Natural killer cell treated with Interleukin-12 subunit alpha and Interleukin-12 subunit beta and Interleukin-15 and Interleukin-18, amount 100 ng/mL, for 72 hours (primary cell): ENCODE results near the gene SIGLEC15. TPM values are rescaled to one million over a fixed set of nuclear protein-coding genes. Genes with fewer than 3 reads are reported as not detected.
"Not testable (repeated sequence)": the region's sequence is repeated elsewhere in the genome, so short reads cannot be mapped to it uniquely, and the experiment has no call there.

Source experiments
- ATAC-seq, 2 donors: fragments of 150-1000 bp; cut with Tn5 transposase in 1 of 2; sonication (Bioruptor Pico), chemical (Tn5 transposase) in 1 of 2; 2 replicates each; pipeline ENCODE4 v1.10.0; 2021
- DNase-seq: peaks from one replicate; pipeline ENCODE4 v3.0.0; 2022; ENCODE audit warnings: low spot score
- H3K27ac Mint-ChIP-seq, 2 donors: 1 replicate in 1 of 2; 2 replicates in 1 of 2; pipeline ENCODE4 v1.8.0; 2022; ENCODE audit warnings: mixed read lengths in 2 of 2, mild to moderate bottlenecking in 1 of 2, moderate library complexity in 1 of 2
- H3K27me3 Mint-ChIP-seq, 2 donors: 1 replicate in 1 of 2; 2 replicates in 1 of 2; pipeline ENCODE4 v1.8.0; 2022; ENCODE audit warnings: mixed read lengths in 2 of 2
- H3K36me3 Mint-ChIP-seq: one replicate; pipeline ENCODE4 v1.8.0; 2022; ENCODE audit warnings: mixed read lengths
- H3K4me1 Mint-ChIP-seq, 2 donors: 1 replicate in 1 of 2; 2 replicates in 1 of 2; pipeline ENCODE4 v1.8.0; 2022; ENCODE audit warnings: low read depth in 2 of 2, mixed read lengths in 2 of 2, mild to moderate bottlenecking in 1 of 2
- H3K4me3 Mint-ChIP-seq: one replicate; pipeline ENCODE4 v1.8.0; 2022; ENCODE audit warnings: mixed read lengths
- H3K9me3 Mint-ChIP-seq: 2 replicates; pipeline ENCODE4 v1.8.0; 2022; ENCODE audit warnings: mixed read lengths
- total RNA-seq, 2 donors: library from RNA; stranded (reverse); gene quantifications; one replicate each; pipeline ENCODE4 v1.2.3, GENCODE V29; 2022

Gene SIGLEC15
- total RNA-seq, 2 donors from 2014 or later, result not detected

- peaks cover 2 to 5% of the 10 kb centered on the region in 2 donors for H3K27me3 Mint-ChIP-seq
- ATAC-seq, result no peak
- H3K27ac Mint-ChIP-seq, result no peak overlapping the region
- H3K9me3 Mint-ChIP-seq, result no peaks in the 10 kb centered on the region
- no peak for DNase-seq
- H3K4me1 Mint-ChIP-seq, result peaks cover 14 to 16% of the 10 kb centered on the region in 2 donors
- no peak overlapping the region for H3K4me3 Mint-ChIP-seq
- no peaks in the 10 kb centered on the region for H3K36me3 Mint-ChIP-seq
These were observed 16.4 kb downstream of the SIGLEC15 start for GRCh38 chr18:45841765-45842442.

- Mint-ChIP-seq H3K27ac (no peak overlapping the region), H3K36me3 (no peaks in the 10 kb centered on the region), H3K4me3 (no peak overlapping the region), H3K9me3 (no peaks in the 10 kb centered on the region), H3K4me1 (peaks cover 21 to 22% of the 10 kb centered on the region in 2 donors), H3K27me3 (peaks cover 0 to 4% of the 10 kb centered on the region in 2 donors)
- no peak for ATAC-seq
- DNase-seq, result no peak
These were observed 17.5 kb downstream of the SIGLEC15 start for GRCh38 chr18:45843019-45843418.

GRCh38 chr18:45844938-45845337 lies 19.5 kb downstream of the SIGLEC15 start:
- DNase-seq, result no peak
- H3K36me3 Mint-ChIP-seq, result no peaks in the 10 kb centered on the region
- H3K27me3 Mint-ChIP-seq, result no peaks in the 10 kb centered on the region
- no peak for ATAC-seq
- H3K27ac Mint-ChIP-seq, result peak overlapping the region in 1 of 2 donors; percentile 70
- peaks cover 21 to 22% of the 10 kb centered on the region in 2 donors for H3K4me1 Mint-ChIP-seq
- H3K4me3 Mint-ChIP-seq, result no peak overlapping the region
- no peaks in the 10 kb centered on the region for H3K9me3 Mint-ChIP-seq

GRCh38 chr18:45845410-45845809 lies 19.9 kb downstream of the SIGLEC15 start:
- H3K4me3 Mint-ChIP-seq, result no peak overlapping the region
- H3K9me3 Mint-ChIP-seq, result no peaks in the 10 kb centered on the region
- ATAC-seq (peak in 1 of 2 donors; percentile 43), DNase-seq (no peak)
- H3K27me3 Mint-ChIP-seq, result no peaks in the 10 kb centered on the region
- peak overlapping the region in 1 of 2 donors; percentile 70 for H3K27ac Mint-ChIP-seq
- peaks cover 22 to 24% of the 10 kb centered on the region in 2 donors for H3K4me1 Mint-ChIP-seq
- no peaks in the 10 kb centered on the region for H3K36me3 Mint-ChIP-seq

GRCh38 chr18:45847119-45847518 lies 21.6 kb downstream of the SIGLEC15 start:
- H3K27ac Mint-ChIP-seq, result peak overlapping the region; percentile 10 to 79
- H3K27me3 Mint-ChIP-seq, result no peaks in the 10 kb centered on the region
- no peak overlapping the region for H3K4me3 Mint-ChIP-seq
- DNase-seq, result no peak
- H3K4me1 Mint-ChIP-seq, result peaks cover 22 to 24% of the 10 kb centered on the region in 2 donors
- no peaks in the 10 kb centered on the region for H3K9me3 Mint-ChIP-seq
- ATAC-seq, result no peak
- H3K36me3 Mint-ChIP-seq, result no peaks in the 10 kb centered on the region

GRCh38 chr18:45848643-45849042 lies 23.2 kb downstream of the SIGLEC15 start:
- DNase-seq, H3K27me3 Mint-ChIP-seq, H3K4me3 Mint-ChIP-seq, H3K36me3 Mint-ChIP-seq, H3K9me3 Mint-ChIP-seq, ATAC-seq: not testable (repeated sequence)
- H3K4me1 Mint-ChIP-seq, result peaks cover 22 to 27% of the 10 kb centered on the region in 2 donors
- H3K27ac Mint-ChIP-seq, result peak overlapping the region in 1 of 2 donors; percentile 79

- H3K36me3 Mint-ChIP-seq, result peaks cover 6% of the 10 kb centered on the region
- H3K4me1 Mint-ChIP-seq, result peaks cover 22 to 27% of the 10 kb centered on the region in 2 donors
- H3K9me3 Mint-ChIP-seq, result no peaks in the 10 kb centered on the region
- ATAC-seq (peak; percentile 28 to 46), DNase-seq (no peak)
- no peak overlapping the region for H3K4me3 Mint-ChIP-seq
- peak overlapping the region in 1 of 2 donors; percentile 79 for H3K27ac Mint-ChIP-seq
- H3K27me3 Mint-ChIP-seq, result no peaks in the 10 kb centered on the region
These were observed 24.1 kb downstream of the SIGLEC15 start for GRCh38 chr18:45849529-45849928.

- H3K27me3 Mint-ChIP-seq, result no peaks in the 10 kb centered on the region
- DNase-seq (no peak), ATAC-seq (peak in 1 of 2 donors; percentile 14)
- H3K27ac Mint-ChIP-seq, result no peak overlapping the region
- no peak overlapping the region for H3K4me3 Mint-ChIP-seq
- H3K36me3 Mint-ChIP-seq, result peaks cover 6% of the 10 kb centered on the region
- H3K4me1 Mint-ChIP-seq, result peaks cover 22 to 25% of the 10 kb centered on the region in 2 donors
- H3K9me3 Mint-ChIP-seq, result no peaks in the 10 kb centered on the region
These were observed 24.5 kb downstream of the SIGLEC15 start for GRCh38 chr18:45850021-45850420.

GRCh38 chr18:45851161-45851925 lies 25.9 kb downstream of the SIGLEC15 start:
- no peaks in the 10 kb centered on the region for H3K9me3 Mint-ChIP-seq
- peak overlapping the region in 1 of 2 donors; percentile 8 for H3K27ac Mint-ChIP-seq
- H3K4me3 Mint-ChIP-seq, result no peak overlapping the region
- H3K36me3 Mint-ChIP-seq, result peaks cover 17% of the 10 kb centered on the region
- H3K27me3 Mint-ChIP-seq, result no peaks in the 10 kb centered on the region
- peaks cover 22 to 25% of the 10 kb centered on the region in 2 donors for H3K4me1 Mint-ChIP-seq
- DNase-seq (no peak), ATAC-seq (no peak)

- ATAC-seq (no peak), DNase-seq (no peak)
- Mint-ChIP-seq H3K4me1 (peaks cover 15 to 19% of the 10 kb centered on the region in 2 donors), H3K36me3 (peaks cover 19% of the 10 kb centered on the region), H3K9me3 (no peaks in the 10 kb centered on the region), H3K4me3 (no peak overlapping the region), H3K27me3 (no peaks in the 10 kb centered on the region), H3K27ac (peak overlapping the region; percentile 40 to 57)
These were observed 27.2 kb downstream of the SIGLEC15 start for GRCh38 chr18:45852631-45853030.

GRCh38 chr18:45854036-45854586 lies 28.6 kb downstream of the SIGLEC15 start:
- DNase-seq, result no peak
- Mint-ChIP-seq H3K4me3 (no peak overlapping the region), H3K36me3 (peaks cover 25% of the 10 kb centered on the region), H3K27ac (peak overlapping the region; percentile 40 to 57), H3K27me3 (no peaks in the 10 kb centered on the region), H3K9me3 (no peaks in the 10 kb centered on the region), H3K4me1 (peaks cover 6 to 12% of the 10 kb centered on the region in 2 donors)
- ATAC-seq, result no peak

GRCh38 chr18:45856531-45856930 lies 31.1 kb downstream of the SIGLEC15 start:
- peaks cover 43% of the 10 kb centered on the region for H3K36me3 Mint-ChIP-seq
- H3K4me1 Mint-ChIP-seq, result peaks cover 0 to 7% of the 10 kb centered on the region in 2 donors
- no peak for ATAC-seq

GRCh38 chr18:45859334-45859733 lies 33.9 kb downstream of the SIGLEC15 start:
- peaks cover 13 to 15% of the 10 kb centered on the region in 2 donors for H3K4me1 Mint-ChIP-seq
- H3K27ac Mint-ChIP-seq, result peak overlapping the region in 1 of 2 donors; percentile 10
- peaks cover 62% of the 10 kb centered on the region for H3K36me3 Mint-ChIP-seq
- H3K9me3 Mint-ChIP-seq, result peaks cover 5% of the 10 kb centered on the region
- H3K27me3 Mint-ChIP-seq, result no peaks in the 10 kb centered on the region
- DNase-seq (no peak), ATAC-seq (no peak)
- H3K4me3 Mint-ChIP-seq, result no peak overlapping the region

More at GRCh38 chr18:45856531-45856930, 31.1 kb downstream of the SIGLEC15 start:
- peak overlapping the region in 1 of 2 donors; percentile 33 for H3K27ac Mint-ChIP-seq
- no peaks in the 10 kb centered on the region for H3K27me3 Mint-ChIP-seq
- no peak overlapping the region for H3K4me3 Mint-ChIP-seq
- H3K9me3 Mint-ChIP-seq, result no peaks in the 10 kb centered on the region
- no peak for DNase-seq

GRCh38 chr18:45860492-45860891 lies 35.0 kb downstream of the SIGLEC15 start:
- peak overlapping the region in 1 of 2 donors; percentile 10 for H3K27ac Mint-ChIP-seq
- H3K4me1 Mint-ChIP-seq, result peaks cover 16 to 26% of the 10 kb centered on the region in 2 donors

More at GRCh38 chr18:45860492-45860891, 35.0 kb downstream of the SIGLEC15 start:
- Mint-ChIP-seq H3K36me3 (peaks cover 71% of the 10 kb centered on the region), H3K27me3 (no peaks in the 10 kb centered on the region), H3K4me3 (no peak overlapping the region), H3K9me3 (peaks cover 5% of the 10 kb centered on the region)
- no peak for ATAC-seq
- no peak for DNase-seq
